ENCODE data around the gene MAP3K19. TPM values are rescaled to one million over a fixed set of nuclear protein-coding genes. Genes with fewer than 3 reads are reported as not detected.

MAP3K19 gene
- total and polyA plus RNA-seq, 10 of the 15 experiments (the other 5 are each of a cell fraction or from before 2014, with no cell fraction given) = 0.05 TPM; not detected in 9

GRCh38 chr2:135052997-135053474, 5.8 kb upstream of the MAP3K19 start:
- Histone ChIP-seq H4K20me1 (ENCODE audit: control insufficient read depth, insufficient read depth) (no peaks in the 10 kb centered on the region), H3K4me1 (ENCODE audit: control insufficient read depth, insufficient read depth, low read length) (no peaks in the 10 kb centered on the region), H3K79me2 (ENCODE audit: control insufficient read depth, insufficient read depth, low read length) (peaks cover 48% of the 10 kb centered on the region), H3K4me2 (ENCODE audit: control insufficient read depth, insufficient read depth) (peak overlapping the region; percentile 64), H3K9ac (ENCODE audit: control insufficient read depth, insufficient read depth, low read length) (peak overlapping the region; percentile 99), H3K4me3 (peak overlapping the region; percentile 88), H3K27ac (ENCODE audit: control insufficient read depth, insufficient read depth) (peak overlapping the region; percentile 99), H3K27me3 (replicated peaks in 1 of 2; ENCODE audit: control insufficient read depth in 2 of 2, insufficient read depth in 2 of 2, low read length in 1 of 2) (no peaks in the 10 kb centered on the region), H2AFZ (ENCODE audit: control insufficient read depth, low read depth, low read length) (no peak overlapping the region), H3K9me3 (replicated peaks; ENCODE audit: control insufficient read depth, insufficient read depth, low read length) (no peaks in the 10 kb centered on the region), H3K36me3 (ENCODE audit: control insufficient read depth in 2 of 2, insufficient read depth in 2 of 2, low read length in 1 of 2) (no peaks in the 10 kb centered on the region)
- WGBS (ENCODE audit: insufficient coverage, insufficient replicate concordance, low lambda C conversion rate, missing lambda C conversion rate) = under 1% methylated on average over 15 of the region's 15 CpGs
- RAD21 ChIA-PET (ENCODE audit: unreplicated experiment) = interaction anchor here (0.5 kb wide), 1 partner anchor 57 kb away, joined by 3 read pairs; no protein-coding TSS in a partner anchor
- POLR2A ChIA-PET = no interaction called here
- SMC1A ChIA-PET (ENCODE audit: uncharacterized antibody, unreplicated experiment) = interaction anchor here (0.8 to 2.2 kb wide), 5 partner anchors 9 to 690 kb away, joined by 3 to 5 read pairs (median 4); no protein-coding TSS in a partner anchor
- BruUV-seq (replicated peaks) = no TSS peak
- ATAC-seq (peak; percentile 38), FAIRE-seq (no peak), DNase-seq (ENCODE audit: low read depth, low spot score) (no peak)
- intact Hi-C loops (cut with micrococcal nuclease; ENCODE audit: unreplicated experiment) = no loop called here
- TF ChIP-seq TCF12 (IDR thresholded peaks at IDR 0.05; ENCODE audit: low read depth, low read length) (0 out of 2 replicates have a peak, but pooled peaks have one; percentile 48), TCF3 (IDR thresholded peaks at IDR 0.05; ENCODE audit: borderline replicate concordance, insufficient read depth, low read depth, low read length) (peak; percentile 52; the same call in 1 of the 2 replicates), ATF2 (IDR thresholded peaks at IDR 0.05; ENCODE audit: low read length) (0 out of 2 replicates have a peak, but pooled peaks have one; percentile 21), YY1 (IDR thresholded peaks at IDR 0.05; ENCODE audit: low read depth, low read length) (no peak), FOXM1 (IDR thresholded peaks at IDR 0.05; ENCODE audit: low read depth, low read length) (no peak), PKNOX1 (IDR thresholded peaks at IDR 0.05) (peak; percentile 46; the same call in 1 of the 2 replicates), ZBTB11 (CRISPR knock-in tag; IDR thresholded peaks at IDR 0.05) (no peak), PAX5 (IDR thresholded peaks at IDR 0.05; ENCODE audit: borderline replicate concordance, low read depth, low read length) (no peak), ZNF622 (IDR thresholded peaks at IDR 0.05) (no peak), JUNB (IDR thresholded peaks at IDR 0.05) (peak; percentile 25; the same call in 1 of the 2 replicates)
- CTCF ChIA-PET = interaction anchor here (0.7 to 2.8 kb wide), 6 partner anchors 9 to 1332 kb away, joined by 3 to 8 read pairs (median 5); no protein-coding TSS in a partner anchor
- in situ Hi-C loops (cut with MboI) = no loop called here

Data from GM12878 (cell line).